H1 (cell line): ENCODE measurements around the gene FANCD2. TPM values are rescaled to one million over a fixed set of nuclear protein-coding genes. Genes with fewer than 3 reads are reported as not detected.

Experiments
- BACH1 ChIP-seq: IDR thresholded peaks from 2 replicates; pipeline ENCODE4 v1.6.1; 2012; ENCODE audit warnings: low read length, improper control_type of control experiment
- CEBPB ChIP-seq: IDR thresholded peaks from 2 replicates; pipeline ENCODE4 v1.6.1; 2012; ENCODE audit warnings: low read depth, low read length
- CREB1 ChIP-seq: IDR thresholded peaks from 2 replicates; pipeline ENCODE4 v1.6.1; 2012; ENCODE audit warnings: inconsistent platforms
- GABPA ChIP-seq: IDR thresholded peaks from 2 replicates; pipeline ENCODE4 v1.6.1; 2011; ENCODE audit warnings: mild to moderate bottlenecking, low read length, moderate library complexity, borderline replicate concordance; ENCODE audit not compliant: insufficient read depth
- HDAC6 ChIP-seq: IDR thresholded peaks from one replicate; pipeline ENCODE4 v1.7.1; 2012; ENCODE audit warnings: low read depth, mild to moderate bottlenecking, inconsistent platforms, low read length, moderate library complexity
- POLR2AphosphoS5 ChIP-seq: IDR thresholded peaks from 2 replicates; pipeline ENCODE4 v1.6.1; 2011; ENCODE audit warnings: low read depth, low read length
- SP2 ChIP-seq: IDR thresholded peaks from 2 replicates; pipeline ENCODE4 v1.6.1; 2012; ENCODE audit warnings: mild to moderate bottlenecking, low read length, inconsistent platforms
- polyA plus RNA-seq, 7 experiments: library from polyadenylated mRNA; depleted of rRNA in 3 of 7; stranded (reverse) in 5 of 7; unstranded in 2 of 7; fragments of >200 nt in 5 of 7; fragments of 200-250 nt in 2 of 7; gene quantifications; 1 replicate in 5 of 7; 2 replicates in 1 of 7; 4 replicates in 1 of 7; pipeline versions ENCODE4 v1.2.1 to v1.2.3, GENCODE V29; 2011 to 2013; ENCODE audit warnings: missing spikeins in 2 of 7, mixed read lengths in 2 of 7
- total RNA-seq: library from RNA; stranded (reverse); fragmentation: NEBNext Ultra II Directional; extraction: Animal tissue kit (Norgen Biotek cat#: 25700); gene quantifications from 2 replicates; pipeline ENCODE4 v1.2.1, GENCODE V29; 2021
- TF ChIP-seq, protein P1 (sequence below): IDR thresholded peaks from 2 replicates; pipeline ENCODE4 v1.6.1; 2011; ENCODE audit warnings: low read length, improper control_type of control experiment

Gene FANCD2
- total and polyA plus RNA-seq, 2 of the 8 experiments (the other 6 are each of a cell fraction or from before 2014, with no cell fraction given), result 33.1 to 77.8 TPM

GRCh38 chr3:10025205-10026083, 793 bp upstream of the FANCD2 start (continued):
- TF ChIP-seq POLR2AphosphoS5 (no peak), BACH1 (no peak), HDAC6 (no peak), CREB1 (no peak), CEBPB (no peak), GABPA (no peak), SP2 (no peak)
- TF ChIP-seq, protein P1, sequence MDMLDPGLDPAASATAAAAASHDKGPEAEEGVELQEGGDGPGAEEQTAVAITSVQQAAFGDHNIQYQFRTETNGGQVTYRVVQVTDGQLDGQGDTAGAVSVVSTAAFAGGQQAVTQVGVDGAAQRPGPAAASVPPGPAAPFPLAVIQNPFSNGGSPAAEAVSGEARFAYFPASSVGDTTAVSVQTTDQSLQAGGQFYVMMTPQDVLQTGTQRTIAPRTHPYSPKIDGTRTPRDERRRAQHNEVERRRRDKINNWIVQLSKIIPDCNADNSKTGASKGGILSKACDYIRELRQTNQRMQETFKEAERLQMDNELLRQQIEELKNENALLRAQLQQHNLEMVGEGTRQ, result no peak
- TF ChIP-seq, all 59 proteins: peak for 0
